CD14-positive monocyte (primary cell): ENCODE results near the gene USP15. TPM values are rescaled to one million over a fixed set of nuclear protein-coding genes. Genes with fewer than 3 reads are reported as not detected.

Experiments used
- DNase-seq, 3 donors: peaks; one replicate each; pipeline ENCODE4 v3.0.0-alpha.2; 2011 to 2022
- H2AFZ ChIP-seq: 2 replicates; pipeline ENCODE4 v1.6.0; 2012; ENCODE audit warnings: mild to moderate bottlenecking, low read depth, low read length, inconsistent platforms; ENCODE audit not compliant: insufficient read depth, poor library complexity, severe bottlenecking
- H3K27ac ChIP-seq, 2 donors: 1 replicate in 1 of 2; 2 replicates in 1 of 2; pipeline ENCODE4 v1.5.1; 2012 to 2013; ENCODE audit warnings: low read length in 2 of 2, control low read depth in 1 of 2, inconsistent platforms in 1 of 2, low read depth in 1 of 2, mild to moderate bottlenecking in 1 of 2
- H3K27me3 ChIP-seq, 2 donors: one replicate each; pipeline versions ENCODE4 v1.6.0 to v1.6.1; 2011 to 2013; ENCODE audit warnings: low read length in 2 of 2; ENCODE audit not compliant: control insufficient read depth in 2 of 2, insufficient read depth in 2 of 2
- H3K36me3 ChIP-seq, 2 donors: replicated peaks in 1 of 2; 1 replicate in 1 of 2; 2 replicates in 1 of 2; pipeline versions ENCODE4 v1.5.1 to v1.6.1; 2012 to 2013; ENCODE audit warnings: low read length in 2 of 2, control low read depth in 1 of 2, inconsistent platforms in 1 of 2, mild to moderate bottlenecking in 1 of 2; ENCODE audit not compliant: insufficient read depth in 2 of 2, control insufficient read depth in 1 of 2
- H3K4me1 ChIP-seq, 2 donors: 1 replicate in 1 of 2; 2 replicates in 1 of 2; pipeline versions ENCODE4 v1.5.1 to v1.6.1; 2012 to 2013; ENCODE audit warnings: low read length in 2 of 2, control low read depth in 1 of 2, inconsistent platforms in 1 of 2, mild to moderate bottlenecking in 1 of 2, moderate library complexity in 1 of 2; ENCODE audit not compliant: insufficient read depth in 2 of 2, control insufficient read depth in 1 of 2
- H3K4me2 ChIP-seq: replicated peaks from 2 replicates; pipeline ENCODE3; 2012; ENCODE audit warnings: low read length, moderate library complexity, mild to moderate bottlenecking; ENCODE audit not compliant: poor library complexity, severe bottlenecking; ENCODE audit errors: extremely low read depth
- H3K4me3 ChIP-seq, 3 experiments: fragments of 200-600 bp in 1 of 3; sonication (generic) in 1 of 3; replicated peaks in 1 of 3; 1 replicate in 2 of 3; 2 replicates in 1 of 3; pipeline ENCODE4 v1.5.1; 2011 to 2013; ENCODE audit warnings: low read length in 3 of 3, mild to moderate bottlenecking in 3 of 3, control low read depth in 2 of 3, low read depth in 2 of 3, inconsistent platforms in 1 of 3, moderate library complexity in 1 of 3
- H3K79me2 ChIP-seq: 2 replicates; pipeline ENCODE4 v1.6.0; 2012; ENCODE audit warnings: mild to moderate bottlenecking, control low read depth, inconsistent platforms, low read length, moderate library complexity; ENCODE audit not compliant: insufficient read depth
- H3K9ac ChIP-seq: 2 replicates; pipeline ENCODE4 v1.6.0; 2017; ENCODE audit warnings: low read length, mild to moderate bottlenecking; ENCODE audit not compliant: insufficient read depth, poor library complexity, severe bottlenecking
- H3K9me3 ChIP-seq, 2 donors: replicated peaks in 1 of 2; 1 replicate in 1 of 2; 2 replicates in 1 of 2; pipeline versions ENCODE4 v1.5.1 to v1.6.1; 2012 to 2013; ENCODE audit warnings: low read length in 2 of 2, control low read depth in 1 of 2; ENCODE audit not compliant: control insufficient read depth in 1 of 2, insufficient read depth in 1 of 2
- H4K20me1 ChIP-seq: 2 replicates; pipeline ENCODE4 v1.6.0; 2012; ENCODE audit warnings: mild to moderate bottlenecking, low read length, control low read depth, moderate library complexity; ENCODE audit not compliant: insufficient read depth
- H3K27ac Mint-ChIP-seq, 7 donors: one replicate each; pipeline ENCODE4 v1.8.0; 2020; ENCODE audit warnings: mild to moderate bottlenecking in 7 of 7, mixed read lengths in 7 of 7, moderate library complexity in 6 of 7, inconsistent platforms in 2 of 7
- H3K27me3 Mint-ChIP-seq, 3 donors: one replicate each; pipeline ENCODE4 v1.8.0; 2021 to 2022; ENCODE audit warnings: low read depth in 3 of 3, mild to moderate bottlenecking in 3 of 3, mixed read lengths in 3 of 3, moderate library complexity in 3 of 3, inconsistent platforms in 1 of 3
- H3K36me3 Mint-ChIP-seq, 2 donors: one replicate each; pipeline ENCODE4 v1.8.0; 2020; ENCODE audit warnings: mixed read lengths in 2 of 2, inconsistent platforms in 1 of 2, mild to moderate bottlenecking in 1 of 2
- H3K4me1 Mint-ChIP-seq: one replicate; pipeline ENCODE4 v1.8.0; 2020; ENCODE audit warnings: mild to moderate bottlenecking, mixed read lengths
- H3K4me3 Mint-ChIP-seq, 2 donors: one replicate each; pipeline ENCODE4 v1.8.0; 2020; ENCODE audit warnings: mild to moderate bottlenecking in 2 of 2, mixed read lengths in 2 of 2, moderate library complexity in 1 of 2
- H3K9me3 Mint-ChIP-seq, 7 donors: one replicate each; pipeline ENCODE4 v1.8.0; 2020 to 2022; ENCODE audit warnings: mixed read lengths in 7 of 7, mild to moderate bottlenecking in 6 of 7, moderate library complexity in 6 of 7, inconsistent platforms in 2 of 7
- CTCF ChIP-seq: fragments of 200-600 bp; IDR thresholded peaks from one replicate; pipeline ENCODE4 v1.8.0; 2022; ENCODE audit warnings: antibody characterized with exemption, mild to moderate bottlenecking
- WGBS: methylation state at CpG from one replicate; pipeline ENCODE4 v1.1.5; 2013; ENCODE audit warnings: missing lambda C conversion rate; ENCODE audit not compliant: insufficient coverage; 5-methylcytosine and 5-hydroxymethylcytosine counted together
- intact Hi-C, 2 donors: fragments of 100-400 bp; cut with micrococcal nuclease; formaldehyde crosslinking; loops; one replicate each; pipeline versions ENCODE4 v1.15.0 to v1.15.1; 2023
- polyA plus RNA-seq, 3 donors: library from polyadenylated mRNA; depleted of rRNA in 1 of 3; unstranded in 2 of 3; stranded (reverse) in 1 of 3; fragments of 300-500 nt in 2 of 3; fragments of >200 nt in 1 of 3; fragmentation: Illumina TruSeq in 2 of 3; gene quantifications; 1 replicate in 2 of 3; 2 replicates in 1 of 3; pipeline ENCODE4 v1.2.3, GENCODE V29; 2012 to 2021

The USP15 gene
- polyA plus RNA-seq, 3 donors, result 146 to 449 (median 180) TPM

GRCh38 chr12:62239571-62239970 lies 20.6 kb upstream of the USP15 start:
- Mint-ChIP-seq H3K9me3 (peaks cover 0 to 15% (median 11%) of the 10 kb centered on the region in 7 donors), H3K36me3 (no peaks in the 10 kb centered on the region), H3K27ac (no peak overlapping the region), H3K4me1 (peaks cover 5% of the 10 kb centered on the region), H3K27me3 (no peaks in the 10 kb centered on the region), H3K4me3 (no peak overlapping the region)
- WGBS, result no CpG with 5 or more reads among the region's 2 CpGs
- no peaks in the 10 kb centered on the region for H4K20me1 ChIP-seq
- H3K4me3 ChIP-seq, result no peak overlapping the region
- H3K27me3 ChIP-seq, result no peaks in the 10 kb centered on the region
- H3K9ac ChIP-seq, result no peak overlapping the region
- intact Hi-C loops, result no loop called here
- no peaks in the 10 kb centered on the region for H3K4me1 ChIP-seq
- no peaks in the 10 kb centered on the region for H3K79me2 ChIP-seq
- H3K27ac ChIP-seq, result no peak overlapping the region
- no peak for TF ChIP-seq CTCF
- H2AFZ ChIP-seq, result no peak overlapping the region
- peaks cover 9 to 10% of the 10 kb centered on the region in 2 donors for H3K9me3 ChIP-seq
- no peak for DNase-seq
- no peaks in the 10 kb centered on the region for H3K36me3 ChIP-seq
- H3K4me2 ChIP-seq, result no peak overlapping the region

- Histone ChIP-seq H3K4me1 (peaks cover 38 to 47% of the 10 kb centered on the region in 2 donors), H3K27me3 (no peaks in the 10 kb centered on the region), H3K79me2 (peaks cover 4% of the 10 kb centered on the region), H3K4me3 (no peak overlapping the region), H3K27ac (no peak overlapping the region), H4K20me1 (no peaks in the 10 kb centered on the region), H3K36me3 (no peaks in the 10 kb centered on the region), H3K4me2 (no peak overlapping the region), H3K9me3 (no peaks in the 10 kb centered on the region), H2AFZ (no peak overlapping the region), H3K9ac (no peak overlapping the region)
- Mint-ChIP-seq H3K36me3 (no peaks in the 10 kb centered on the region), H3K27ac (no peak overlapping the region), H3K9me3 (peaks cover 0 to 7% (median 0%) of the 10 kb centered on the region in 7 donors), H3K4me3 (no peak overlapping the region), H3K4me1 (peaks cover 57% of the 10 kb centered on the region), H3K27me3 (no peaks in the 10 kb centered on the region)
- intact Hi-C loops, result no loop called here
- no CpG with 5 or more reads among the region's 3 CpGs for WGBS
- TF ChIP-seq CTCF, result no peak
- no peak for DNase-seq
Observed at GRCh38 chr12:62247281-62248045, 12.7 kb upstream of the USP15 start.
